ENCODE measurements around the gene PURB.

- TF ChIP-seq EZH2 (IDR thresholded peaks at IDR 0.05) (no peak), POLR2AphosphoS5 (IDR thresholded peaks at IDR 0.05; ENCODE audit: borderline replicate concordance, low read depth, low read length) (no peak), FOXP2 (optimal IDR thresholded peaks at IDR 0.05; ENCODE audit: control extremely low read depth, extremely low read length, insufficient read depth) (no peak)
Observed at GRCh38 chr7:44876393-44876792, 8.9 kb downstream of the PURB start.

Data from SK-N-MC (cell line).